HepG2 (cell line): Measurements from ENCODE around the gene ADAMTS12. TPM values are rescaled to one million over a fixed set of nuclear protein-coding genes. Genes with fewer than 3 reads are reported as not detected.

Experiments
- ATAC-seq: fragments of 200-7000 bp; cut with Tn5 transposase; 3 replicates; pipeline ENCODE4 v1.9.1; 2020; ENCODE audit warnings: mild to moderate bottlenecking, moderate library complexity
- BruUV-seq: library from RNA; stranded (reverse); fragments of 400-500 nt; replicated peaks from 2 replicates; lab custom pipeline; 2021; lab: Mats Ljungman, UMichigan
- CTCF ChIA-PET: fragments of 300-600 bp; formaldehyde crosslinking; extraction: SDS; loops from one replicate; lab custom pipeline; 2021; ENCODE audit warnings: low total read pairs, inconsistent platforms, low intra/inter-chr PET ratio; lab: Yijun Ruan, JAX
- POLR2A ChIA-PET: fragments of 350-600 bp; sonication (Branson Sonifier 250); formaldehyde crosslinking; loops from one replicate; lab custom pipeline; 2020; ENCODE audit warnings: antibody characterized with exemption, inconsistent platforms; lab: Yijun Ruan, JAX
- DNase-seq: peaks from one replicate; pipeline ENCODE4 v3.0.0-alpha.2; 2015; ENCODE audit warnings: low spot score
- FAIRE-seq: peaks from 3 replicates; lab custom pipeline; 2011; peaks lifted over from hg19 to GRCh38; lab: Jason Lieb, UNC
- H2AFZ ChIP-seq: one replicate; pipeline ENCODE4 v1.6.1; 2011; ENCODE audit warnings: low read length, inconsistent platforms
- H3K27ac ChIP-seq: fragments of 300-600 bp; 3 replicates; pipeline ENCODE4 v1.8.0; 2011; ENCODE audit warnings: mixed run types, mild to moderate bottlenecking, mixed read lengths, low read length, inconsistent platforms; ENCODE audit not compliant: insufficient read depth; ENCODE audit errors: extremely low read length
- H3K27me3 ChIP-seq, 2 experiments: fragments of 200-600 bp in 1 of 2; 2 replicates in 1 of 2; 3 replicates in 1 of 2; pipeline versions ENCODE4 v1.6.0 to v1.8.0; 2011; ENCODE audit warnings: low read length in 2 of 2, mild to moderate bottlenecking in 2 of 2, moderate library complexity in 2 of 2, inconsistent platforms in 1 of 2; ENCODE audit not compliant: insufficient read depth in 2 of 2, control insufficient read depth in 1 of 2
- H3K36me3 ChIP-seq, 2 experiments: fragments of 200-600 bp in 1 of 2; replicated peaks in 1 of 2; 2 replicates in 1 of 2; 3 replicates in 1 of 2; pipeline versions ENCODE4 v1.5.1 to v1.8.0; 2011; ENCODE audit warnings: low read length in 2 of 2, inconsistent platforms in 1 of 2; ENCODE audit not compliant: insufficient read depth in 2 of 2, control insufficient read depth in 1 of 2
- H3K4me1 ChIP-seq: 2 replicates; pipeline ENCODE4 v1.5.1; 2012; ENCODE audit warnings: low read length, inconsistent platforms; ENCODE audit not compliant: insufficient read depth
- H3K4me2 ChIP-seq: 2 replicates; pipeline ENCODE4 v1.6.0; 2011; ENCODE audit warnings: low read depth, low read length, inconsistent platforms
- H3K4me3 ChIP-seq, 3 experiments: fragments of 200-600 bp in 1 of 3; sonication (generic), shearing (Covaris generic) in 1 of 3; replicated peaks in 1 of 3; 2 replicates each; pipeline ENCODE4 v1.5.1; 2011 to 2016; ENCODE audit warnings: low read length in 3 of 3, inconsistent platforms in 2 of 3, low read depth in 2 of 3, mild to moderate bottlenecking in 2 of 3, control low read depth in 1 of 3, mixed read lengths in 1 of 3; ENCODE audit not compliant: insufficient read depth in 1 of 3
- H3K79me2 ChIP-seq: one replicate; pipeline ENCODE4 v1.6.1; 2011; ENCODE audit warnings: low read length, inconsistent platforms; ENCODE audit not compliant: insufficient read depth
- H3K9ac ChIP-seq: 2 replicates; pipeline ENCODE4 v1.6.0; 2011; ENCODE audit warnings: mild to moderate bottlenecking, low read depth, low read length, inconsistent platforms; ENCODE audit not compliant: insufficient read depth
- H3K9me3 ChIP-seq: 2 replicates; pipeline ENCODE4 v1.5.1; 2012; ENCODE audit warnings: mild to moderate bottlenecking, low read length
- H4K20me1 ChIP-seq: 2 replicates; pipeline ENCODE4 v1.6.0; 2011; ENCODE audit warnings: inconsistent platforms, mild to moderate bottlenecking, low read length, moderate library complexity; ENCODE audit not compliant: insufficient read depth
- ATRX ChIP-seq: sonication (generic); formaldehyde crosslinking; IDR thresholded peaks from 2 replicates; pipeline ENCODE4 v1.4.0; 2020; ENCODE audit warnings: missing genetic modification reagents, borderline replicate concordance
- CHD4 ChIP-seq: fragments of 200-600 bp; sonication (generic); IDR thresholded peaks from 2 replicates; pipeline ENCODE4 v1.7.0; 2017; ENCODE audit warnings: mild to moderate bottlenecking, low read length, borderline replicate concordance
- FOXK1 ChIP-seq: sonication (generic); formaldehyde crosslinking; IDR thresholded peaks from 2 replicates; pipeline ENCODE4 v1.4.0; 2020; ENCODE audit warnings: low read depth, missing genetic modification reagents, borderline replicate concordance
- KLF13 ChIP-seq: sonication (generic); formaldehyde crosslinking; IDR thresholded peaks from 2 replicates; pipeline ENCODE4 v1.4.0; 2020; ENCODE audit warnings: mild to moderate bottlenecking, missing genetic modification reagents
- NFKBIZ ChIP-seq: IDR thresholded peaks from 2 replicates; pipeline ENCODE4 v1.6.1; 2018; ENCODE audit warnings: missing genetic modification reagents, missing compliant biosample characterization
- PHF8 ChIP-seq: sonication (generic); formaldehyde crosslinking; IDR thresholded peaks from 2 replicates; pipeline ENCODE4 v1.5.0; 2020; ENCODE audit warnings: missing genetic modification reagents
- PPARG ChIP-seq: conservative IDR thresholded peaks from 2 replicates; pipeline ENCODE4 v1.6.1; 2016; ENCODE audit warnings: missing biosample characterization, missing genetic modification reagents
- RXRB ChIP-seq: IDR thresholded peaks from 2 replicates; pipeline ENCODE4 v1.6.1; 2016; ENCODE audit warnings: borderline replicate concordance, missing genetic modification reagents, missing compliant biosample characterization
- ZFP62 ChIP-seq: sonication (generic); formaldehyde crosslinking; IDR thresholded peaks from 2 replicates; pipeline ENCODE4 v1.4.0; 2020; ENCODE audit warnings: missing genetic modification reagents
- ZNF205 ChIP-seq: IDR thresholded peaks from 2 replicates; pipeline ENCODE4 v1.6.1; 2018; ENCODE audit warnings: missing biosample characterization, missing genetic modification reagents
- ZNF329 ChIP-seq: sonication (generic); formaldehyde crosslinking; IDR thresholded peaks from 2 replicates; pipeline ENCODE4 v1.9.0; 2021; ENCODE audit warnings: low read depth, mild to moderate bottlenecking, missing genetic modification reagents
- in situ Hi-C: cut with HindIII; loops from 2 replicates; pipeline ENCODE4 v1.10.0; 2017; ENCODE audit warnings: low pct_unique_long_range_greater_than_20kb; ENCODE audit not compliant: extremely low pct_ligation_motif_present
- intact Hi-C: fragments of 100-400 bp; cut with micrococcal nuclease; formaldehyde crosslinking; loops from one replicate; pipeline ENCODE4 v1.10.0; 2022; ENCODE audit not compliant: unreplicated experiment
- polyA plus RNA-seq, 8 experiments: library from polyadenylated mRNA; depleted of rRNA in 3 of 8; stranded (reverse) in 7 of 8; unstranded in 1 of 8; fragments of >200 nt; fragmentation: Illumina TruSeq in 4 of 8; extraction: Trizol in 4 of 8; gene quantifications; 2 replicates each; pipeline versions ENCODE4 v1.2.1 to v1.2.3, GENCODE V29; 2011 to 2016; ENCODE audit warnings: low read depth in 4 of 8, missing spikeins in 1 of 8, mixed read lengths in 1 of 8; ENCODE audit not compliant: insufficient read depth in 1 of 8
- total RNA-seq, 5 experiments: library from RNA; depleted of rRNA; stranded (reverse); fragments of >200 nt; fragmentation: Illumina TruSeq; extraction: Trizol; gene quantifications; 2 replicates each; pipeline ENCODE4 v1.2.3, GENCODE V29; 2016; ENCODE audit warnings: low read depth in 1 of 5
- TF ChIP-seq, protein P1 (sequence below): sonication (generic); formaldehyde crosslinking; IDR thresholded peaks from 2 replicates; pipeline ENCODE4 v1.4.0; 2020; ENCODE audit warnings: mild to moderate bottlenecking, missing genetic modification reagents
- TF ChIP-seq, protein P2 (sequence below): sonication (generic); formaldehyde crosslinking; IDR thresholded peaks from 2 replicates; pipeline ENCODE4 v1.4.0; 2020; ENCODE audit warnings: mild to moderate bottlenecking, missing genetic modification reagents
- TF ChIP-seq, protein P3 (sequence below): sonication (generic); formaldehyde crosslinking; IDR thresholded peaks from 2 replicates; pipeline ENCODE4 v1.5.1; 2020; ENCODE audit warnings: missing genetic modification reagents, mild to moderate bottlenecking, borderline replicate concordance

ADAMTS12 gene
- total and polyA plus RNA-seq, 2 of the 13 experiments (the other 11 are each of a cell fraction or from before 2014, with no cell fraction given), result 0.03 TPM; not detected in 1

DNA sequence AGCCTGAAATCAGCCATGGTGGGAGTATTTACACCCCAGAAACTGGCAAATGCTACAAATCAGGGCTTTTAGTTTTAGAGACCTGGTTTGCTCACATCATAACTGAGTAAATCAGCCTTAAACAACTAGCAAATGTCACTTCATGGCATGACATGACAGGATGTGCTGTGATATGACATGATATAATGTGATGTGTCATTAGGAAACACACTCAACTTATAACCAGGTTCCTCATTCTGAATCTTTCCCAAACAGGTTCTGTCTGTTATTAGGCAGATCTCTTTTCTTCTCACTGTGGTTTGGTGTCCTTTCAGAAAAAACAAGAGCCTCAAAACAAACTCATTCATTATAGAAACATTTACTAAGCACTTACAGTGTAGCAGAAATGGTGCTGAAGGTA lies 90.5 kb downstream of the ADAMTS12 start:
- Histone ChIP-seq H2AFZ (no peak overlapping the region), H3K79me2 (no peaks in the 10 kb centered on the region), H3K4me3 (no peak overlapping the region), H3K4me1 (no peaks in the 10 kb centered on the region), H3K9ac (no peak overlapping the region), H3K4me2 (no peak overlapping the region), H4K20me1 (no peaks in the 10 kb centered on the region)
- FAIRE-seq, result no peak
- intact Hi-C loops, result no loop called here
- POLR2A ChIA-PET, result no interaction called here
- TF ChIP-seq, protein P1, sequence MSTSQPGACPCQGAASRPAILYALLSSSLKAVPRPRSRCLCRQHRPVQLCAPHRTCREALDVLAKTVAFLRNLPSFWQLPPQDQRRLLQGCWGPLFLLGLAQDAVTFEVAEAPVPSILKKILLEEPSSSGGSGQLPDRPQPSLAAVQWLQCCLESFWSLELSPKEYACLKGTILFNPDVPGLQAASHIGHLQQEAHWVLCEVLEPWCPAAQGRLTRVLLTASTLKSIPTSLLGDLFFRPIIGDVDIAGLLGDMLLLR (CRISPR knock-in tag), result no peak
- TF ChIP-seq KLF13 (CRISPR knock-in tag), result no peak
- no peak for TF ChIP-seq ZNF205 (CRISPR knock-in tag)
- no peak for TF ChIP-seq ATRX
- TF ChIP-seq NFKBIZ (CRISPR knock-in tag), result no peak
- no peak for TF ChIP-seq ZFP62 (CRISPR knock-in tag)
- no peak for TF ChIP-seq PPARG (CRISPR knock-in tag)
- TF ChIP-seq, protein P2, sequence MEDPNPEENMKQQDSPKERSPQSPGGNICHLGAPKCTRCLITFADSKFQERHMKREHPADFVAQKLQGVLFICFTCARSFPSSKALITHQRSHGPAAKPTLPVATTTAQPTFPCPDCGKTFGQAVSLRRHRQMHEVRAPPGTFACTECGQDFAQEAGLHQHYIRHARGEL (CRISPR knock-in tag), result no peak
- TF ChIP-seq CHD4, result no peak
- TF ChIP-seq FOXK1 (CRISPR knock-in tag), result no peak
- TF ChIP-seq RXRB (CRISPR knock-in tag), result no peak
- no peak for TF ChIP-seq ZNF329 (CRISPR knock-in tag)
- no peak for TF ChIP-seq PHF8 (CRISPR knock-in tag)
- TF ChIP-seq, protein P3, sequence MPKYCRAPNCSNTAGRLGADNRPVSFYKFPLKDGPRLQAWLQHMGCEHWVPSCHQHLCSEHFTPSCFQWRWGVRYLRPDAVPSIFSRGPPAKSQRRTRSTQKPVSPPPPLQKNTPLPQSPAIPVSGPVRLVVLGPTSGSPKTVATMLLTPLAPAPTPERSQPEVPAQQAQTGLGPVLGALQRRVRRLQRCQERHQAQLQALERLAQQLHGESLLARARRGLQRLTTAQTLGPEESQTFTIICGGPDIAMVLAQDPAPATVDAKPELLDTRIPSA (CRISPR knock-in tag), result no peak
- TF ChIP-seq, all 625 proteins: peak for 0
- CTCF ChIA-PET, result no interaction called here
- in situ Hi-C loops, result no loop called here
- Histone ChIP-seq H3K9me3 (no peaks in the 10 kb centered on the region), H3K27ac (no peak overlapping the region), H3K36me3 (no peaks in the 10 kb centered on the region), H3K27me3 (no peaks in the 10 kb centered on the region; a peak in 1 of 5 replicates)
- ATAC-seq (no peak), DNase-seq (no peak)
- no TSS peak for BruUV-seq
